Type B pancreatic cell (in vitro differentiated cells): Measurements from ENCODE around the gene ADAP1. TPM values are rescaled to one million over a fixed set of nuclear protein-coding genes. Genes with fewer than 3 reads are reported as not detected.

ENCODE experiments used
- DNase-seq: peaks from one replicate; pipeline ENCODE4 v3.0.0; 2021; ENCODE audit warnings: mixed read lengths; ENCODE audit not compliant: unreplicated experiment; ENCODE audit errors: extremely low spot score
- H3K27ac Mint-ChIP-seq: 2 replicates; pipeline ENCODE4 v1.8.0; 2021; ENCODE audit warnings: mild to moderate bottlenecking, mixed read lengths
- H3K27me3 Mint-ChIP-seq: 2 replicates; pipeline ENCODE4 v1.8.0; 2021; ENCODE audit warnings: mixed read lengths
- H3K36me3 Mint-ChIP-seq: 2 replicates; pipeline ENCODE4 v1.8.0; 2021; ENCODE audit warnings: mixed read lengths
- H3K4me1 Mint-ChIP-seq: one replicate; pipeline ENCODE4 v1.8.0; 2021; ENCODE audit warnings: mixed read lengths; ENCODE audit not compliant: unreplicated experiment
- H3K4me3 Mint-ChIP-seq: 2 replicates; pipeline ENCODE4 v1.8.0; 2021; ENCODE audit warnings: mild to moderate bottlenecking, mixed read lengths
- H3K9me3 Mint-ChIP-seq: 2 replicates; pipeline ENCODE4 v1.8.0; 2021; ENCODE audit warnings: mixed read lengths
- total RNA-seq: library from RNA; stranded (reverse); gene quantifications from 2 replicates; pipeline ENCODE4 v1.2.1, GENCODE V29; 2021; ENCODE audit warnings: low replicate concordance
- TF ChIP-seq, protein P1 (sequence below): fragments of 200-600 bp; sonication (generic); conservative IDR thresholded peaks from 2 replicates; pipeline ENCODE4 v1.5.0; 2021; ENCODE audit warnings: antibody characterized with exemption, mild to moderate bottlenecking

The ADAP1 gene
- total RNA-seq, 1 donor from 2014 or later: 15.7 TPM

DNA sequence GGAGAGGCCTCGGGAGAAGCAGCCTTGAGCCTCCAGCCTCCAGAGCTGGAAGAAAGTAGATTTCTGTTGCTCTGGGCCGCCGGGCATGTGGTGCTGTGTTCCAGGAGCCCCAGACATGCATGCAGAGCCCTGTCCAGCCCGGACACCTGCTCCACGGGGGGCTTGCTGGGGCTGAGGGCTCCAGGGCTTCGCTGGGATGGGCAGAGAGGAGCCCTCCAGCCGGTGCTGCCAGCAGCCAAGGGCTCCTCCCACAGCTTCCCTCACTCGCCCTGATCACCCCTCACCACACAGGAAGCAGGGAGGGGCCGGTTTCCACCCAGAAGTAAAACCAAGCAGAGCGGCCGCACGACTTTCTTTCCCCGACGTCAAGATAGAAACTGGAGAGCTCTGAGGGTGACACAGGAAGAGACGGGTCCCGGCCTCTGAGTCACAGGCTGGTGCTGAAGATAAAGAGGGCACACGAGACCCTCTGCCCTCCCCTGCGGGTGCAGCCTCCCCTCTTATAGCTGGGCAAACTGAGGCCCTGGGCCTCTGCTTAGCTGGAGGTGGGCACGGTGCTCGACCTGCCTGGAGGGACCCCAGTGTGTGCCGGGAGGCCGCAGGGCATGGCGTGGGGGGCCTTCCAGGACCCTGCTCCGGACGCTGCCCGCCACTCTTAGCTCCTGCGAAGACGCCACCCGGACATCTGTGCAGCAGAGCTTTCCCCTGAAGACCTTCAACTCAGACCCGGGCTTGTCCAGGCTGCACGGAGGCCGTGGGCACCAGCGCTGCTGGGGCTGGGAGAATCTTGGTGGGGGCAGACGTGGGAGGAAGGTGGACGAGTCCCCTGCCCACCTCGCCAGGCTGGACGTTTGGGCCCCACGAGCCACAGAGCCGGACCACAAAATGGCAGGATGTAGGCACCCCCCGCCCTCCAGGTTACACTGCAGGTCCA, 31.1 kb downstream of the ADAP1 start:
- no peak overlapping the region for H3K27ac Mint-ChIP-seq
- DNase-seq: no peak
- no peaks in the 10 kb centered on the region for H3K27me3 Mint-ChIP-seq
- TF ChIP-seq, protein P1, sequence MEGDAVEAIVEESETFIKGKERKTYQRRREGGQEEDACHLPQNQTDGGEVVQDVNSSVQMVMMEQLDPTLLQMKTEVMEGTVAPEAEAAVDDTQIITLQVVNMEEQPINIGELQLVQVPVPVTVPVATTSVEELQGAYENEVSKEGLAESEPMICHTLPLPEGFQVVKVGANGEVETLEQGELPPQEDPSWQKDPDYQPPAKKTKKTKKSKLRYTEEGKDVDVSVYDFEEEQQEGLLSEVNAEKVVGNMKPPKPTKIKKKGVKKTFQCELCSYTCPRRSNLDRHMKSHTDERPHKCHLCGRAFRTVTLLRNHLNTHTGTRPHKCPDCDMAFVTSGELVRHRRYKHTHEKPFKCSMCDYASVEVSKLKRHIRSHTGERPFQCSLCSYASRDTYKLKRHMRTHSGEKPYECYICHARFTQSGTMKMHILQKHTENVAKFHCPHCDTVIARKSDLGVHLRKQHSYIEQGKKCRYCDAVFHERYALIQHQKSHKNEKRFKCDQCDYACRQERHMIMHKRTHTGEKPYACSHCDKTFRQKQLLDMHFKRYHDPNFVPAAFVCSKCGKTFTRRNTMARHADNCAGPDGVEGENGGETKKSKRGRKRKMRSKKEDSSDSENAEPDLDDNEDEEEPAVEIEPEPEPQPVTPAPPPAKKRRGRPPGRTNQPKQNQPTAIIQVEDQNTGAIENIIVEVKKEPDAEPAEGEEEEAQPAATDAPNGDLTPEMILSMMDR: no peak
- H3K4me3 Mint-ChIP-seq: no peak overlapping the region
- no peaks in the 10 kb centered on the region for H3K36me3 Mint-ChIP-seq
- no peaks in the 10 kb centered on the region for H3K9me3 Mint-ChIP-seq
- peaks cover 4% of the 10 kb centered on the region for H3K4me1 Mint-ChIP-seq

DNA sequence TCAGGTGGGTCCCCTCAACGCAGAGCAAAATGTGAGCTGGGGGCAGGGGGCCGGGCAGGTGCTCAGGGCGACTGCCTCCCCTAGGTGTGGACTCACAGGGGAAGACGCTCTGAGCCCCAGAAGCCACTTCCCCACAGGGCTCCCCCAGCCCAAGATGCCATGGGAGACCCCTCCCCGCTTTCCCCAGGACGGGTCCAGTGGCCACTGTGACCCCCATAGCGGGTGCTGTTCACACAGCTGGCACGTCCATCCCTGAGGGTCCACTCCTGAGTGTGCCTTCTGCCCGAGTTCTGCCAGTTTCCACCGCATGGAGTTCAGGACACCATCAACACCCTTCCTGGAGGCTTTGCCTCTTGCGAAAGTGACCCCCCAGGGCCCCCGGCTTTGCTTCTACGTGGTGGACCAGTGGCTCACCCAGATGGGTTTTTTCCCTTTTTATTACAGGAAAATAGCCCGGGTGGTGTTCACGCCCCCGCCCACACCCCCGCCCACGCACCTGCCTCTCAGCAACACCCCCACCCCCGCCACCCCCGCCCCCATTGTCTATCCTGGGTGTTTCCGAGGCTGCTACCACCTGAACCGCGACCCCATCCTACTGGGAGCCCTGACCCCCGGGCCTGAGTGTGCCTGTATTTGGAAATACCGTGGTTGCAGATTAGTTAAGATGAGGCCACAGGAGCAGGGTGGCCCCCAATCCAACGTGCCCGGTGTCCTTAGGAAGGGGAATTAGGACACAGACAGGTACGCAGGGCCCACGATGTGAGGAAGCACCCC, 32.0 kb downstream of the ADAP1 start:
- Mint-ChIP-seq H3K4me3 (no peak overlapping the region), H3K4me1 (peaks cover 3% of the 10 kb centered on the region), H3K36me3 (no peaks in the 10 kb centered on the region), H3K9me3 (no peaks in the 10 kb centered on the region), H3K27me3 (no peaks in the 10 kb centered on the region), H3K27ac (no peak overlapping the region)
- no peak for DNase-seq
- TF ChIP-seq, protein P1: no peak

DNA sequence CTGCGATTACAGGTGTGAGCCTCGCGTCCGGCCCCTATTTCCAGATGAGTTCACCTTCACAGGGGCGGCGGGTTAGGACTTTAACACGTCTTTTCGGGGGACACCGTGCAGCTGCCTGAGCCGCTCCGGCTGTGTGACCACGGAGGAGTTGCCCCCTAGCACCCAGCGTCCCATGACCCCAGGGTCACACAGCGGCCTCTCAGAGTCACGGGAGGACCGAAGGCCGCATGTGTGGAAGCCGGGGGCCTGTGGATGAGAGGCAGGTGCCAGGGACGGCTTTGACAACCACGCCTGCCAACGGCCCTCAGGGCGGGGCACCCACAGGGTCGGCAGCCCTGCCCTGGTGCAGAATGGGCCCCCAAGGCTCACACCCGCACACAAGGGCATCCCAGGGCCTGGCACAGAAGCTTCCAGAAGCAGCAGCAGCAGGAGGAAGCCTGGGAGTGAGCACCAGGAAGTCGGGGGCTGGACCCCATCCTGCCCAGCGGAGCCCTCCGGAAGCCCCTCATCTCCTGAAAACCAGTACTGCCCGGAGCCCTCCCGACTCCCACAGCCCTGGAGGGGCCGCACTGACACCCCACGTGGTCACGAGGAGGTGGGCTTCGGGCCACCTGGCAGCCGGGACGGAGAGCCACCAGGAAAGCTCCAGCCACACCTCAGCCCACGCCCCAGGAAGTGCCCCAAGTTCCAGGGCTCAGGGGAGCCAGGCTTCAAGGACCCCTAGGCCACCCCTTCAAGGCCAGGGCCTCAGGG, 32.7 kb downstream of the ADAP1 start:
- Mint-ChIP-seq H3K36me3 (no peaks in the 10 kb centered on the region), H3K27me3 (no peaks in the 10 kb centered on the region), H3K4me3 (no peak overlapping the region), H3K27ac (no peak overlapping the region), H3K9me3 (no peaks in the 10 kb centered on the region), H3K4me1 (no peaks in the 10 kb centered on the region)
- TF ChIP-seq, protein P1: no peak
- no peak for DNase-seq

DNA sequence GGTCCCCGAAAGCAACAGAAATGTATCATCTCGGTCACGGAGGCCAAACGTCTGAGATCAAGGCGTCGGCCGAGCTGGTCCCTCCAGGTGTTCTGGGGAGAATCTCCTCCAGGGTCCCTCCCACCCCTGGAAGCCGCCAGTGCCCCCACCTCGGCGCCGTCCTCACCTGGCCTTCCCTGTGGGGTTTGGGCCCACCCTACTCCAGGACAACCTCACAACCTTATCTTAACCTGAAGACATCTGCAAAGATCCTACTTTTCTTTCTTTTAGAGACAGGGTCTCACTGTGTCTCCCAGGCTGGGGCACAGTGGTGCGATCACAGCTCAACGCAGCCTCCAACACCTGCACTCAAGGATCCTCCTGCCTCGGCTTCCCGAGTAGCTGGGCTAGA, 33.4 kb downstream of the ADAP1 start:
- Mint-ChIP-seq H3K36me3 (no peaks in the 10 kb centered on the region), H3K27me3 (no peaks in the 10 kb centered on the region), H3K4me1 (peaks cover 5% of the 10 kb centered on the region), H3K27ac (no peak overlapping the region), H3K9me3 (no peaks in the 10 kb centered on the region), H3K4me3 (no peak overlapping the region)
- DNase-seq: no peak
- TF ChIP-seq, protein P1: no peak

DNA sequence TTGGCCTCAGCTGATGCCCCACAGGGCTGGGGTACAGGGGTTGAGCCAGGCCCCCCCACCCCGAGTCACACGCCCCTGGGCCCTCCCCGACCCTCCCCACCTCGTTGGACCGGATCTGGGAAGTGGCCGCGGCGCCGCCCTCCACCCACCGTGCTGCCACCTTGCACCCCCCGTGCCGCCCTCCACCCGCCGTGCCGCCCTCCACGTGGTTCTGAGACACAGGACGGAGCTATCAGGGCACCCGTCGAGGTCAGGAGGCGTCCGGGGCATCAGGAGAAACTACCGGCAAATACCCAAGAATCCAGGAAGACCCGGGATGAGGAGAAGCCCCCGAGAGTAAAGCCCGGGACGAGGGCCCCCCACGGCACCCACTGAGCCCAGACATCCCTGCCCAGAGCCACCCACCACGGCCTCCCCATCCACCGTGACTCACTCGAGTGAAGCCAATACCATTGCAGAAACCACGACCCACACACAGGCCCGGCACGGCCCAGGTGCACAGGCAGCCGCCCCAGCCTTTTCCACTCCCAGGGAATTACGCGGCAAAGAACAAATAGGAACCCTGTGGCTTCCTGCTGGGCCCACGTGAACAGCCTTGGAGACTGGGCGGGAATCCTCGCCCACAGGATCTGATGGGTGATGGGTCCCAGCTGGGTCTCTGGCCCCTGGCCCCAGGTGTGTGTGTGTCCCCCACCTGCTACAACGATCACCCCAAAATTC, 34.0 kb downstream of the ADAP1 start:
- Mint-ChIP-seq H3K36me3 (no peaks in the 10 kb centered on the region), H3K9me3 (no peaks in the 10 kb centered on the region), H3K4me1 (peaks cover 8% of the 10 kb centered on the region), H3K27me3 (no peaks in the 10 kb centered on the region), H3K4me3 (no peak overlapping the region), H3K27ac (no peak overlapping the region)
- no peak for DNase-seq
- TF ChIP-seq, protein P1: no peak
